ENCODE data around the gene B3GNT8.

DNA sequence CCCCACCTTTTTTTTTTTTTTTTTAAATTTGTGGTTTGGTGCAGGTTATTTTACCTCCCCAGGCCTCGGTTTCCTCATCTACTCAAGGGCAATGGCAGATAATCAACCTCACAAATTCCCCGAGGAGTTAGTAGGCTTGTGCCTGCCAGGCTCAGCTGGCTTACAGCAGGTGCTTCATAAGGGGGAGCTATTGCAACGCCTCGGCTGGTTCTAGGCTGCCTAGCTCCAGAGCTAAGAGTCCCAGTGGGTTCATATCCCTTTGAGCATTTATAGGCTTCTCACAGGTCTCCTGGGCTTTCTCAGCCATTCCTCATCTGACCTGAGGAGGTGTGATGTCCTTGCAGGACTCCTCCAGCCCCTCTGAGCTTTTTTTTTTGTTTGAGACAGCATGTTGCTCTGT is 18.9 kb downstream of the B3GNT8 start:
- TF ChIP-seq POLR2AphosphoS5 (IDR thresholded peaks at IDR 0.05) (no peak), POLR2A (IDR thresholded peaks at IDR 0.05) (no peak)
- TF ChIP-seq, protein P1, sequence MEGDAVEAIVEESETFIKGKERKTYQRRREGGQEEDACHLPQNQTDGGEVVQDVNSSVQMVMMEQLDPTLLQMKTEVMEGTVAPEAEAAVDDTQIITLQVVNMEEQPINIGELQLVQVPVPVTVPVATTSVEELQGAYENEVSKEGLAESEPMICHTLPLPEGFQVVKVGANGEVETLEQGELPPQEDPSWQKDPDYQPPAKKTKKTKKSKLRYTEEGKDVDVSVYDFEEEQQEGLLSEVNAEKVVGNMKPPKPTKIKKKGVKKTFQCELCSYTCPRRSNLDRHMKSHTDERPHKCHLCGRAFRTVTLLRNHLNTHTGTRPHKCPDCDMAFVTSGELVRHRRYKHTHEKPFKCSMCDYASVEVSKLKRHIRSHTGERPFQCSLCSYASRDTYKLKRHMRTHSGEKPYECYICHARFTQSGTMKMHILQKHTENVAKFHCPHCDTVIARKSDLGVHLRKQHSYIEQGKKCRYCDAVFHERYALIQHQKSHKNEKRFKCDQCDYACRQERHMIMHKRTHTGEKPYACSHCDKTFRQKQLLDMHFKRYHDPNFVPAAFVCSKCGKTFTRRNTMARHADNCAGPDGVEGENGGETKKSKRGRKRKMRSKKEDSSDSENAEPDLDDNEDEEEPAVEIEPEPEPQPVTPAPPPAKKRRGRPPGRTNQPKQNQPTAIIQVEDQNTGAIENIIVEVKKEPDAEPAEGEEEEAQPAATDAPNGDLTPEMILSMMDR (IDR thresholded peaks at IDR 0.05) = no peak

Measured in breast epithelium (tissue), 3 donors.